WTC11 (cell line): ENCODE data around the gene PTH1R.

Experiments
- CTCF ChIP-seq: fragments of 200-600 bp; IDR thresholded peaks from 2 replicates; pipeline ENCODE4 v1.8.0; 2022; ENCODE audit warnings: antibody characterized with exemption
- MAX ChIP-seq: sonication (generic); formaldehyde crosslinking; IDR thresholded peaks from 2 replicates; pipeline ENCODE4 v1.8.0; 2022; ENCODE audit warnings: mild to moderate bottlenecking, missing genetic modification reagents
- NR2C2 ChIP-seq: sonication (generic); formaldehyde crosslinking; IDR thresholded peaks from 2 replicates; pipeline ENCODE4 v1.8.0; 2022; ENCODE audit warnings: mild to moderate bottlenecking, missing genetic modification reagents
- SMAD3 ChIP-seq: sonication (generic); formaldehyde crosslinking; IDR thresholded peaks from 2 replicates; pipeline ENCODE4 v1.8.0; 2022; ENCODE audit warnings: missing genetic modification reagents, mild to moderate bottlenecking, borderline replicate concordance
- TEAD4 ChIP-seq: sonication (generic); formaldehyde crosslinking; IDR thresholded peaks from 2 replicates; pipeline ENCODE4 v1.8.0; 2022; ENCODE audit warnings: mild to moderate bottlenecking, missing genetic modification reagents

- TF ChIP-seq NR2C2 (CRISPR knock-in tag) (no peak), CTCF (no peak), TEAD4 (CRISPR knock-in tag) (no peak), SMAD3 (CRISPR knock-in tag) (no peak), MAX (no peak)
These were observed 48.9 kb downstream of the PTH1R start for GRCh38 chr3:46926447-46926846.
